HCT116 (cell line): ENCODE data around the gene LDLRAD4. TPM values are rescaled to one million over a fixed set of nuclear protein-coding genes. Genes with fewer than 3 reads are reported as not detected.

ENCODE experiments used
- ATAC-seq: fragments of 200-7000 bp; cut with Tn5 transposase; 2 replicates; pipeline ENCODE4 v1.9.1; 2020; ENCODE audit warnings: mild to moderate bottlenecking, moderate library complexity
- BruUV-seq: library from RNA; stranded (reverse); fragments of 400-500 nt; replicated peaks from 2 replicates; lab custom pipeline; 2021; lab: Mats Ljungman, UMichigan
- CTCF ChIA-PET: fragments of 300-600 bp; sonication (Branson Sonifier 250); formaldehyde crosslinking; loops from one replicate; lab custom pipeline; 2021; ENCODE audit warnings: antibody characterized with exemption; lab: Charles Lee
- POLR2A ChIA-PET: fragments of 300-600, 350-600 bp; sonication (Branson Sonifier 250); formaldehyde crosslinking; loops from one replicate; lab custom pipeline; 2021; ENCODE audit warnings: antibody characterized with exemption; lab: Charles Lee
- RAD21 ChIA-PET, 2 experiments: fragments of 300-600 bp; sonication (Branson Sonifier 250); formaldehyde crosslinking; loops; one replicate each; lab custom pipeline; 2023; ENCODE audit warnings: low total read pairs in 2 of 2; ENCODE audit not compliant: uncharacterized antibody in 2 of 2, unreplicated experiment in 2 of 2, low non-redundant PET in 1 of 2; lab: Charles Lee
- DNase-seq: peaks from one replicate; pipeline ENCODE4 v3.0.0-alpha.2; 2010; ENCODE audit warnings: low read depth, low spot score
- H2AFZ ChIP-seq: fragments of 200-600 bp; shearing (Covaris generic), sonication (generic); 2 replicates; pipeline ENCODE4 v1.6.1; 2017; ENCODE audit warnings: low read depth, mixed run types, mixed read lengths, antibody characterized with exemption, low read length; ENCODE audit not compliant: poor library complexity, severe bottlenecking
- H3K27ac ChIP-seq: 2 replicates; pipeline ENCODE4 v1.5.1; 2012; ENCODE audit warnings: low read depth, low read length
- H3K27me3 ChIP-seq: fragments of 200-600 bp; sonication (generic); 2 replicates; pipeline ENCODE4 v1.6.1; 2016; ENCODE audit warnings: mixed run types, low read length, mixed read lengths; ENCODE audit not compliant: insufficient read depth
- H3K36me3 ChIP-seq, 2 experiments: fragments of 200-500 bp in 1 of 2; fragments of 200-600 bp in 1 of 2; sonication (Bioruptor generic) in 1 of 2; sonication (generic) in 1 of 2; 2 replicates each; pipeline versions ENCODE4 v1.5.1 to v1.6.1; 2014 to 2016; ENCODE audit warnings: low read length in 2 of 2, inconsistent platforms in 1 of 2, mixed read lengths in 1 of 2, mixed run types in 1 of 2; ENCODE audit not compliant: insufficient read depth in 2 of 2, control insufficient read depth in 1 of 2
- H3K4me1 ChIP-seq, 2 experiments: fragments of 200-600 bp in 1 of 2; sonication (generic) in 1 of 2; 2 replicates each; pipeline versions ENCODE4 v1.5.1 to v1.6.1; 2012 to 2017; ENCODE audit warnings: low read length in 2 of 2, inconsistent platforms in 1 of 2, mild to moderate bottlenecking in 1 of 2, mixed read lengths in 1 of 2, mixed run types in 1 of 2, moderate library complexity in 1 of 2; ENCODE audit not compliant: insufficient read depth in 2 of 2, control insufficient read depth in 1 of 2
- H3K4me2 ChIP-seq: fragments of 200-600 bp; sonication (generic); 2 replicates; pipeline ENCODE4 v1.6.1; 2017; ENCODE audit warnings: mixed run types, low read length, mixed read lengths
- H3K4me3 ChIP-seq, 2 experiments: fragments of 200-600 bp in 1 of 2; sonication (generic) in 1 of 2; replicated peaks in 1 of 2; 2 replicates each; pipeline ENCODE4 v1.5.1; 2011 to 2016; ENCODE audit warnings: low read length in 2 of 2, control low read depth in 1 of 2, low read depth in 1 of 2, mild to moderate bottlenecking in 1 of 2, mixed read lengths in 1 of 2, mixed run types in 1 of 2
- H3K79me2 ChIP-seq: fragments of 200-600 bp; sonication (generic); 2 replicates; pipeline ENCODE4 v1.6.1; 2017; ENCODE audit warnings: mild to moderate bottlenecking, mixed run types, low read length, moderate library complexity, mixed read lengths; ENCODE audit not compliant: insufficient read depth
- H3K9ac ChIP-seq: fragments of 200-600 bp; sonication (generic); 2 replicates; pipeline ENCODE4 v1.6.1; 2016; ENCODE audit warnings: low read length, mixed read lengths
- H3K9me2 ChIP-seq: fragments of 200-600 bp; sonication (generic), shearing (Covaris generic); 2 replicates; pipeline ENCODE4 v1.6.1; 2017; ENCODE audit warnings: mixed run types, mild to moderate bottlenecking, moderate library complexity; ENCODE audit not compliant: insufficient read depth
- H3K9me3 ChIP-seq, 2 experiments: fragments of 200-500 bp in 1 of 2; fragments of 200-600 bp in 1 of 2; sonication (Bioruptor generic) in 1 of 2; sonication (generic) in 1 of 2; 2 replicates each; pipeline ENCODE4 v1.6.1; 2014 to 2017; ENCODE audit warnings: low read length in 2 of 2, mixed read lengths in 2 of 2, inconsistent platforms in 1 of 2, low read depth in 1 of 2, mild to moderate bottlenecking in 1 of 2, mixed run types in 1 of 2, moderate library complexity in 1 of 2; ENCODE audit not compliant: control insufficient read depth in 1 of 2, insufficient read depth in 1 of 2
- H4K20me1 ChIP-seq: fragments of 200-600 bp; sonication (generic), shearing (Covaris generic); 2 replicates; pipeline ENCODE4 v1.6.1; 2017; ENCODE audit warnings: mixed run types, mild to moderate bottlenecking, moderate library complexity; ENCODE audit not compliant: insufficient read depth
- ATF3 ChIP-seq: IDR thresholded peaks from 2 replicates; pipeline ENCODE4 v1.6.1; 2012
- CEBPB ChIP-seq: IDR thresholded peaks from 2 replicates; pipeline ENCODE4 v1.6.1; 2012; ENCODE audit warnings: low read depth
- EGR1 ChIP-seq: IDR thresholded peaks from 2 replicates; pipeline ENCODE4 v1.6.1; 2012; ENCODE audit warnings: low read depth
- ELF1 ChIP-seq: IDR thresholded peaks from 2 replicates; pipeline ENCODE4 v1.6.1; 2012; ENCODE audit warnings: low read depth, borderline replicate concordance
- EZH2 ChIP-seq: fragments of 200-600 bp; sonication (generic); IDR thresholded peaks from 2 replicates; pipeline ENCODE4 v1.6.1; 2017; ENCODE audit warnings: antibody characterized with exemption, mixed run types
- MAX ChIP-seq: IDR thresholded peaks from 2 replicates; pipeline ENCODE4 v1.6.1; 2012
- POLR2A ChIP-seq: IDR thresholded peaks from 2 replicates; pipeline ENCODE4 v1.7.0; 2011; ENCODE audit warnings: borderline replicate concordance; ENCODE audit not compliant: insufficient read depth, insufficient read length; ENCODE audit errors: extremely low read depth
- POLR2AphosphoS5 ChIP-seq: IDR thresholded peaks from 2 replicates; pipeline ENCODE4 v1.6.1; 2011; ENCODE audit warnings: mild to moderate bottlenecking, low read depth, low read length, moderate library complexity
- TCF7L2 ChIP-seq: IDR thresholded peaks from 2 replicates; pipeline ENCODE4 v1.7.0; 2011; ENCODE audit warnings: borderline replicate concordance, inconsistent platforms; ENCODE audit not compliant: insufficient read depth, insufficient read length; ENCODE audit errors: extremely low read depth
- YY1 ChIP-seq: IDR thresholded peaks from 2 replicates; pipeline ENCODE4 v1.6.1; 2011; ENCODE audit warnings: low read length, low read depth, moderate library complexity, mild to moderate bottlenecking; ENCODE audit not compliant: insufficient replicate concordance; ENCODE audit errors: extremely low read depth
- ZFX ChIP-seq: fragments of 450-650 bp; IDR thresholded peaks from 2 replicates; pipeline ENCODE4 v1.6.1; 2017
- intact Hi-C: fragments of 100-400 bp; cut with micrococcal nuclease; formaldehyde crosslinking; loops from 2 replicates; pipeline ENCODE4 v1.10.0; 2022
- total RNA-seq: library from RNA; stranded (reverse); gene quantifications from one replicate; pipeline ENCODE4 v1.2.1, GENCODE V29; 2021; ENCODE audit not compliant: unreplicated experiment

Gene LDLRAD4
- total RNA-seq, 1 experiment from 2014 or later: 1.2 TPM

DNA sequence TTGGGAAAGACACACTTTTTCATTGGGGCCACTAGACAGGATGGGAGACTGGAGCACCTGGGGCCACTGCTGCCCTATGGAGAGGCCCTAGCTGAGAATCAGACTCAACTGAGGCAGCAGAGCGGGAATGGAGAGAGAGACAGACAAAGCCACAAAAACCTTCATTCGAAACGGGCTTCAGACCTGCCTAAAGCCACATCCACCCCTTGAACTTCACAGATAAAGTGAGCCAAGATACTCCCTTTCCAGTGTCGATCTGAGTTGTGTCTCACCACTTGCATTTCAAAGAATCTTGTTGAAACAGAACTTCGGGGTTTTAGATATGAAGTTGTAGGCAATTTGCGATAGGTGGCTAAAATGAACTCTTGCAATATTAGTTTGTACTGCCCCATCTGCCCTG is 11.3 kb upstream of the LDLRAD4 start:
- no peak for ATAC-seq
- no peak overlapping the region for H3K9ac ChIP-seq
- peaks cover 10% of the 10 kb centered on the region; the same call in 1 of the 2 replicates for H3K27me3 ChIP-seq
- H3K9me3 ChIP-seq: no peaks in the 10 kb centered on the region
- no peaks in the 10 kb centered on the region for H4K20me1 ChIP-seq
- TF ChIP-seq POLR2A: no peak
- TF ChIP-seq EZH2: no peak
- no peak for TF ChIP-seq YY1
- no peak for TF ChIP-seq ATF3
- TF ChIP-seq CEBPB: no peak
- TF ChIP-seq TCF7L2: no peak
- no peak for TF ChIP-seq POLR2AphosphoS5
- no peak for TF ChIP-seq ZFX
- no peak for TF ChIP-seq ELF1
- TF ChIP-seq EGR1: no peak
- TF ChIP-seq, all 23 proteins: peak for 0
- Histone ChIP-seq H2AFZ (no peak overlapping the region), H3K79me2 (no peaks in the 10 kb centered on the region), H3K4me3 (no peak overlapping the region), H3K4me1 (no peaks in the 10 kb centered on the region), H3K36me3 (no peaks in the 10 kb centered on the region), H3K9me2 (no peaks in the 10 kb centered on the region), H3K4me2 (no peak overlapping the region), H3K27ac (no peak overlapping the region)
- BruUV-seq: no TSS peak
- intact Hi-C loops: no loop called here
- CTCF ChIA-PET: interaction anchor here (1.0 kb wide), 1 partner anchor 9 kb away, joined by 3 read pairs; no protein-coding TSS in a partner anchor
- RAD21 ChIA-PET: no interaction called here
- POLR2A ChIA-PET: no interaction called here
- DNase-seq: no peak

DNA sequence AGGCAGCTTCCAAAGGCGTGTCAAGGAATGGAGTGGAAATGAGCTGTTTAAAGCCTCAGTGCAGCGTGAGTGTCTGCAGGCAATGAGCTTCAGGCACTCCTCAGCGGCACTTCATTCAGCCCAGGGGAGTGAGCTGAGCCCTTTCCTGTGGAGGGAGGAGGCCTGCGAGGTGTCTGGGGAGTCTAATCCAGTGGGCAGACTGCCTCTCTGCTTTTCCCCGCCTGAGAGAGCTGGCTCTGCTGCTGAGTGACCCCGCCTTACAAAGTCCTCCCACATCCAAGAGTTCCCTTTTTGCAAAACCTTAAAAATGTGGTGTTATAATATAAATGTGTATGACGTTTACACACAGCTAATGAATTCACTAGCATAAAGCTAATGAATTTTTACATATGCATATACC is 7.0 kb upstream of the LDLRAD4 start:
- TF ChIP-seq MAX: no peak
- H3K36me3 ChIP-seq: no peaks in the 10 kb centered on the region
- intact Hi-C loops: loop anchor here (10.0 kb wide), 1 partner anchor 323 kb away; no protein-coding TSS in a partner anchor
- no peaks in the 10 kb centered on the region for H3K9me3 ChIP-seq
- no peak overlapping the region for H3K4me3 ChIP-seq
- BruUV-seq: no TSS peak
- no peaks in the 10 kb centered on the region for H3K9me2 ChIP-seq
- H3K27ac ChIP-seq: no peak overlapping the region
- H3K9ac ChIP-seq: no peak overlapping the region
- no peaks in the 10 kb centered on the region for H4K20me1 ChIP-seq
- CTCF ChIA-PET: no interaction called here
- H3K4me2 ChIP-seq: no peak overlapping the region
- DNase-seq (no peak), ATAC-seq (no peak)
- POLR2A ChIA-PET: no interaction called here
- no peaks in the 10 kb centered on the region for H3K79me2 ChIP-seq
- H2AFZ ChIP-seq: no peak overlapping the region
- RAD21 ChIA-PET: no interaction called here
- no peaks in the 10 kb centered on the region; a peak in 1 of 4 replicates for H3K4me1 ChIP-seq
- peaks cover 16% of the 10 kb centered on the region; the same call in 1 of the 2 replicates for H3K27me3 ChIP-seq
